ENCODE measurements around the gene NDUFS2. TPM values are rescaled to one million over a fixed set of nuclear protein-coding genes. Genes with fewer than 3 reads are reported as not detected.

The NDUFS2 gene
- total and polyA plus RNA-seq, 9 of the 15 experiments (the other 6 are each of a cell fraction or from before 2014, with no cell fraction given): 70.0 to 176 (median 141) TPM

GRCh38 chr1:161201836-161202712 lies at the start of gene NDUFS2 (continued):
- TF ChIP-seq ZNF263 (CRISPR knock-in tag; IDR thresholded peaks at IDR 0.05; ENCODE audit: borderline replicate concordance): no peak
- TF ChIP-seq ZSCAN32 (CRISPR knock-in tag; IDR thresholded peaks at IDR 0.05): no peak
- TF ChIP-seq HIVEP1 (CRISPR knock-in tag; IDR thresholded peaks at IDR 0.05): 0 out of 2 replicates have a peak, but pooled peaks have one; percentile 76
- no peak for TF ChIP-seq TFAM (CRISPR knock-in tag; conservative IDR thresholded peaks at IDR 0.05)
- no peak; the same call in 1 of the 2 replicates for TF ChIP-seq TCF3 (CRISPR knock-in tag; IDR thresholded peaks at IDR 0.05)
- no peak for TF ChIP-seq CBX5 (IDR thresholded peaks at IDR 0.05; ENCODE audit: borderline replicate concordance, low read depth)
- TF ChIP-seq THRAP3 (IDR thresholded peaks at IDR 0.05; ENCODE audit: borderline replicate concordance): no peak
- TF ChIP-seq PHF8 (IDR thresholded peaks at IDR 0.05; ENCODE audit: borderline replicate concordance, low read length): peak; percentile 93
- TF ChIP-seq RBM22 (IDR thresholded peaks at IDR 0.05; ENCODE audit: low read depth, low read length, poor library complexity, severe bottlenecking): no peak
- TF ChIP-seq GATA2 (CRISPR knock-in tag; IDR thresholded peaks at IDR 0.05): no peak
- TF ChIP-seq IRF9 (tag; IDR thresholded peaks at IDR 0.05): no peak
- TF ChIP-seq ZNF140 (CRISPR knock-in tag; IDR thresholded peaks at IDR 0.05): no peak
- no peak for TF ChIP-seq MIER1 (IDR thresholded peaks at IDR 0.05; ENCODE audit: low read depth)
- peak; percentile 58; the same call in 1 of the 2 replicates for TF ChIP-seq GATAD2B (IDR thresholded peaks at IDR 0.05; ENCODE audit: borderline replicate concordance)
- no peak for TF ChIP-seq ZBTB33 (CRISPR knock-in tag; IDR thresholded peaks at IDR 0.05)
- TF ChIP-seq ZNF324 (CRISPR knock-in tag; IDR thresholded peaks at IDR 0.05): no peak
- 0 out of 2 replicates have a peak, but pooled peaks have one; percentile 22 for TF ChIP-seq ZNF707 (CRISPR knock-in tag; conservative IDR thresholded peaks at IDR 0.05)
- peak; percentile 93 to 96 for TF ChIP-seq FOXK2 (conservative IDR thresholded peaks at IDR 0.05 in 1 of 2, IDR thresholded peaks at IDR 0.05 in 1 of 2; ENCODE audit: low read depth in 2 of 2)
- peak; percentile 49 for TF ChIP-seq ZNF511 (CRISPR knock-in tag; IDR thresholded peaks at IDR 0.05)
- no peak for TF ChIP-seq FOS (IDR thresholded peaks at IDR 0.05; ENCODE audit: extremely low read depth, insufficient read length)
- no peak for TF ChIP-seq TGIF2 (CRISPR knock-in tag; IDR thresholded peaks at IDR 0.05)
- peak; percentile 59; the same call in 1 of the 2 replicates for TF ChIP-seq NKRF (IDR thresholded peaks at IDR 0.05; ENCODE audit: borderline replicate concordance)
- TF ChIP-seq ZBTB7A (IDR thresholded peaks at IDR 0.05; ENCODE audit: borderline replicate concordance, control insufficient read depth, low read depth, low read length): peak; percentile 73
